ENCODE measurements around the gene SPEM3.

SPEM3 gene

DNA sequence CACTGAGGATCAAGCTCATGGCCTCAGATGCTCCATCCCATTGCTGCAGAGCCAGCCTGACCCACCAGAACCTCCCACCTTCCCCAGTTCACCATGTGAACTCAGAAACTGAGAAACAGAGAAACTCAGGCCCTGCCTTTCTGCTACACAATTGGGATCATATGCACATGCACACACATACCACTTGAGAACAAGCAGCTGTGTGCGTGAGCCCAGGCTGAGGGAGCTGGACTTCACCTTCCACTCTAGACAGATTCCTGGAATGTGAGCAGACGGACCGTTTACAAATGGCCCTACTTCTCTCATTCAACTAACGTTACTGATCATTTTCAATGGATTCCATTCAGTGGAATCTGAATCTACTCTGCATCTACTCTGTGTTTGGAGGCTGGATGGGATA, 5.0 kb upstream of the SPEM3 start:
- DNase-seq, result no peak

DNA sequence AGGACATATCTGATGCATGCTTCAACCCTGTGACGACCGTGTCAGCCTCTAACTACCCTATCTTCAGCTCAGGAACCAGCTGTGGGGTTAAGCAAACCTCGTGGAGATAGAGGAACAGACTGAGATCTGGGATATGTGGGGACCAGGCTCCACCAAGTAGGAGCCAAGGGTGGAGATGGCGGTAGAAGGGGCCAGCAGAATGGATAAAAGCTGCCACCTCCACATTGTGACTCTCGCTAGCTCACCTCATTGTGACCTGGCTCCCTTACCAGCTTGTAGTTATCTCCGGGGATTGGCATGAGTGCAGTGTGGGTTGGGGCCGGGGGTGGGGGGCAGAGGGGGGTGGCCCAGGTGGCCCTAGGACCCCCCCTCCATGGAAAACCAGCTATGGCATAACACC, 3.3 kb upstream of the SPEM3 start, which contains the start of gene SPEM2:
Gene SPEM2, plus strand, starts transcription at position 301 of the 400 bp plus-strand sequence. Its CDS starts 73 bp downstream, at position 374.
- no peak for DNase-seq

- no peak for DNase-seq
These were observed 2.9 kb upstream of the SPEM3 start for GRCh38 chr17:7425756-7426155.

DNA sequence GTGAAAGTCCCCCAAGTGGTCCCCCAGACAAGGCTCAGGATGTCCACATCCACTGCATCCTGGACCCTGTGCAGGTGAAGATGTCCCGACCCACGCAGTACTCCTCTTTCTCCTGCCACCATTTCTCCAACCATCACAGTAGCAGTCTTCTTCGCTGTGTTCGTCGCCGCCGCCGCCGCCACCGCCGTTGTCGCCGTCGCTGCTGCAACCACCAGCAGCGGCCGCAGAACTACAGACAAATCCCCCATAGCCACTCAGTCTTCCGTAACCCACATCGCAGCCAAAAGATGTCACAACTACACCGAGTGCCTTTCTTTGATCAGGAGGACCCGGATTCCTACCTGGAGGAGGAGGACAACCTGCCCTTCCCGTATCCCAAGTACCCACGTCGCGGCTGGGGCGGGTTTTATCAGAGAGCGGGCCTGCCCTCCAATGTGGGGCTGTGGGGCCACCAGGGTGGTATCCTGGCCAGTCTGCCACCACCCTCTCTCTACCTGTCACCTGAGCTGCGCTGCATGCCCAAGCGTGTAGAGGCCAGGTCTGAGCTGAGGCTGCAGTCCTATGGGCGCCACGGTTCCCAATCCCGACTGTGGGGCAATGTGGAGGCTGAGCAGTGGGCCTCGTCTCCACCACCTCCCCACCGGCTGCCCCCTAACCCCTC, 2.3 kb upstream of the SPEM3 start:
- DNase-seq, result no peak

DNA sequence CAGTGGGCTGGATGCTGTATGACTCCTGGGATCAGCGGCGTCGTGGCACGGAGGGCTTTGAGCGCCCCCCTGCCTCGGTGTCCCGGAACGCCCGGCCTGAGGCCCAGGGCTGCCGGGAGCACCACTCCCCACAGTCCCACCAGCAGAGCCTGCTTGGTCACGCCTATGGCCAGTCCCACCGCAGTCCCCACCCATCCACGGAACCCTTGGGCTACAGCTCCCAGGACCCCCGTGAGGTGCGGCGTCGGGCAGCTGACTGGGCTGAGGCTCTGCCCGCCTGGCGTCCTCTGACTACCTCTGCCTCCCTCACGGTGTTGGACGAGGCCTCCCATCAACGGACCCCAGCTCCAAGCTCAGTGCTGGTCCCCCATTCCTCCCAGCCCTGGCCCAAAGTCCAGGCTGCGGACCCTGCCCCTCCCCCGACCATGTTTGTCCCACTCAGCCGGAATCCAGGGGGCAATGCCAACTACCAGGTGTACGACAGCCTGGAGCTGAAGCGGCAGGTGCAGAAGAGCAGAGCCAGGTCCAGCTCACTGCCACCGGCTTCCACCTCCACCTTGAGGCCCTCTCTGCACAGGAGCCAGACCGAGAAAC, 1.7 kb upstream of the SPEM3 start:
- no peak for DNase-seq

- DNase-seq, result no peak
These were observed 1.1 kb upstream of the SPEM3 start for GRCh38 chr17:7427549-7427948.

DNA sequence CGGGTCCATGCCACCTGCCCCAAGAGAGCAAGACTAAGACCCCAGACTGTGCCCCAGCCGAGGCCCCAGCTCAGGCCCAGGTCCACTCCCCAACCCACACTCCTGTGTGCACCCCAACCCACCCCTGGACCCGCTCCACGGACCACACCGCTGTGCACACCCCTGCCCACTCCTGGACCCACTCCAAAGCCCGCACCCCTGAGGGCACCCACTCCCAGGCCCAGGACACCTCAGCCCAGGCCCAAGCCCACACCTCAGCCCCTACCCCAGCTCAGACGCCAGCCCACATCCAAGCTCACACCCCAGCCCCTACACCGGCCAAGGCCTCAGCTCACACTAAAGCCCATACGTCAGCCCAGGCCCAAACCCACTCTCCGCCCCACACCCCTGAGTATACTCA, 1.1 kb downstream of the SPEM3 start:
- no peak for DNase-seq

DNA sequence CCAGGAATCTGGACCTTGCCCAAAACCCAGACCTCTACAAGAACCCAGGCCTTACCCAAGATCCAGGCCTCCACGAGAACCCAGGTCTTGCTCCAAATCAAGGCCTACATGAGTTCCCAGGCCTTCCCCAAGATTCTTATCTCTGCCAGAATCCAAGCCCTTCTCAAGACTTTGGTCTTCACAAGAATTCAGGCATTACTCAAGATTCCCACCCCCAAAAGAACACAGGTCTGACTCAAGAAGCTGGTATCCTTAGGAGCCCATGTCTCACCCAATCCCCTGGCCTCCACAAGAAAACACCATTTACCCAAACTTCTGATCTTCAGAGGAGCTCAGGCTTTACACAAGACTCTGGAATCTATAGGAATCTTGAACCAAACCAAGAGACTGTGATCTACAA, 2.6 kb downstream of the SPEM3 start:
- DNase-seq, result no peak

GRCh38 chr17:7432296-7432695, 3.6 kb downstream of the SPEM3 start:
- no peak for DNase-seq

DNA sequence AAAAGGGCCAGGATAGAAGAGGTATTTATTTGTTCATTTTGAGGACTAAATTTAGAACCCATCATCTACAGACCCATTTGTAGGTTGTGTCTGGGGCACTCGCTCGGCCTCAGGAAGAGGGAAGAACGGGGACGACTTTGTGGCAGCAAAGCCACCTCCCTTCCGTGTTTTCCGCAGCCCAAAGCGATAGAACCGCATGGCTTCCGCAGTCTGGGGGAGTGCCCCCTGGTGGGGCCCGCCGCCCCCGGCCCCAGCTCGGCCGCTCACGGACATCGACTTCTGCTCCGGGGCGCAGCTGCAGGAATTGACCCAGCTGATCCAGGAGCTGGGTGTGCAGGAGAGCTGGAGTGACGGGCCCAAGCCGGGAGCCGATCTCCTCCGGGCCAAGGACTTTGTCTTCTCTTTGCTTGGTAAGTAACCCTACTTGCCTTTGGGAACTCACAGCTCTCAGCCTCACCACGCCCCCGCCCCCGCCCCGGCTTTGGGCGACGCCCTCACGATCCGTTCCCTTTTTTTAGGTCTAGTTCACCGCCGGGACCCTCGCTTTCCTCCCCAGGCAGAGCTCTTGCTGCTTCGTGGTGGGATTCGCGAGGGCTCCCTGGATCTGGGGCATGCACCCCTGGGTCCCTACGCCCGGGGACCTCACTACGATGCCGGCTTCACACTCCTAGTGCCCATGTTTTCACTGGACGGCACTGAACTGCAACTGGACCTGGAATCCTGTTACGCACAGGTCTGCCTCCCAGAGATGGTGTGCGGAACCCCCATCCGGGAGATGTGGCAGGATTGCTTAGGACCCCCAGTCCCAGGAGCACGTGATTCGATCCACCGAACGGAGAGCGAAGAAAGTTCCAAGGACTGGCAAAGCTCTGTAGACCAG, 7.3 kb downstream of the SPEM3 start:
- no peak for DNase-seq

- DNase-seq, result peak; percentile 84
These were observed 8.1 kb downstream of the SPEM3 start for GRCh38 chr17:7436556-7437368.

DNA sequence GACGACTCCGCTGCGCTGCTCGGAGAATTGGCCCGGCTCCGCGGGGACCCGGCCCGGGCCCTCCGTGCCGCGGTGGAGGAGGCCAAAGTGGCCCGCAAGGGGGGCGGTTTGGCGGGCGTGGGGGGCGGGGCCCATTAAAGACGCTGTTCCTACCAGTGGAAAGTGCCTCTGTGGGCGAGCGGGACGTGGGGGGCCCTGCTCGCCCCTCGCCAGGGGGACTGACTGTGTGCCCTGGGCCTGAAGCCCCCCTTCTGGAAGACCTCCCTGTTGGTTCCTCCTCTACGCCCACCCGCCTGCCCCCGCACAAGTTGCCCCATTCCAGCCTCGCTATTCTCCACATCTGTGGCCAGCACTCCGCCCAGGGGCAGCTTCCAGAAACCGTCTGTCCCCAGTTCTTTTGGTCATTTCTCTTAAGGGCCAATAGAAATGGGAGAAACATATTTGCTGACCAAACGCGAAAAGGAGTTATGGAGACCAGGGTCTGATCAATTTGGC, 8.8 kb downstream of the SPEM3 start:
- DNase-seq, result no peak

DNA sequence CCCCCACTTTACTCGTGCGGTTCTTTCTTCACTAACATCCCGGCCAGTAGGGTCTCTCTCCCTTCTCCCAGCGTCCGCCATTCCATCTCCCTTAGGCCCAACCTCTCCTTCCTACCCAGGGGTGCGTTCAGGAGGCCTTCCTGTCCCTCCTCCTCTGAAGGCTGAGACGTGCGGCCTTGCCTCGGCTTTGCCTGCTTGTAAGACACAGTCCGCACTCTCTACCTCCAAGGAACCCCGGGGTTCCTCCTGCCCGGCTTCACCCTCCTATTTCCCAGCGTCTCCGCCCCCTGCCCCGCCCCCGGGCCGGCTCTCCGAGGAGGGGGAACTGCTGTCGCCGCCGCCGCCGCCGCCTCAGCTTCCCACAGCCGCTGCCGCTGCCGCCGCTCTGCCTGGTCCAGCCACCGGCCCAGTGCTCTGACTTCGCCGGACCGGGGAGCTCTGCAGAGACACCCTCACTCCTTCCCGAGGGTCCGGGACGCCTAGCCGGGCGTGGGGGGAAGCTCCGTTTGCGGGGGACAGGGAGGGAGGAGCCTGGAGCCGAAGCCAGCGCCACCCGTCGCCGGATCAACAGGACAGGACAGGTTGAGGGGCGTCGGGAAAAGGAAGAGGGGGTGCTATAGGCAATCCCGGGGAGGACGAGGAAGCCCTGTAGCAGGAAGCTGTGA, 9.4 kb downstream of the SPEM3 start:
- DNase-seq, result peak; percentile 49

DNA sequence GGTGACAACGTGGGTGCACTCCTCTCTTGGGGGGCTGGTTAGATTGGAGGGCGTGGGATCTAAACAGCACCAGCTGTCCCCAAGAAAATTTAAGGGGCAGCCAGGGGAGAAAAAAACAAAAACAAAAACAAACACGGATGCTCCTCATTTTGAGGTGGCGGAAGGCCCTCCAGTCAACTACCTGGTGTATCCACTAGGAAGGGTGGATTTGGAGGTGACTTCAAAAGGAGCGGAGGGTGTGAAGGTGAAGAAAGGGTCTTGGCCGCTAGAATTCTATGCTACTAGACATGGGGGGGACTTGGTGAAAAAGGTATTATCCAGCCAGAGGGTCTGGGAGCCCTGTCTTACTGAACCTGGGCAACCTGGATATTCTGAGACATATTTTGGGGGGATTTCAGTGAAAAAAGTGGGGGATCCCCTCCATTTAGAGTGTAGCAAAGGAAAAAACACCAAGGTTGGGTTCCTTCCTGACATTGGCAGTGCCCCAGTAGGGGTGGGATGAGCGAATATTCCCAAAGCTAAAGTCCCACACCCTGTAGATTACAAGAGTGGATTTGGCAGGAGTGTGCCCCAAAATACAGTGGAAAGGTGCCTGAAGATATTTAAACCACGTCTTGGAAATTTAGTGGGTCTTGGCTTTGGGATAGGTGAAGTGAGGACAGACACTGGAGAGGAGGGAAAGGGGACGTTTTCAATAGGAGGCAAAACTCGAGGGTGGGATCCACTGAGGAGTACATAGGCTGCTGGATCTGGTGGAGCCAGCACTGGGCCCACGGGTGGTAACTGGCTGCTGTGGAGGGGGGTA, 10.2 kb downstream of the SPEM3 start:
- DNase-seq, result no peak

- DNase-seq, result no peak
These were observed 10.9 kb downstream of the SPEM3 start, which contains the start of gene FGF11 for GRCh38 chr17:7439462-7440112. TSS of gene FGF11 (plus strand) at chr17:7439512. CDS start at chr17:7439621, 109 bp downstream.

DNA sequence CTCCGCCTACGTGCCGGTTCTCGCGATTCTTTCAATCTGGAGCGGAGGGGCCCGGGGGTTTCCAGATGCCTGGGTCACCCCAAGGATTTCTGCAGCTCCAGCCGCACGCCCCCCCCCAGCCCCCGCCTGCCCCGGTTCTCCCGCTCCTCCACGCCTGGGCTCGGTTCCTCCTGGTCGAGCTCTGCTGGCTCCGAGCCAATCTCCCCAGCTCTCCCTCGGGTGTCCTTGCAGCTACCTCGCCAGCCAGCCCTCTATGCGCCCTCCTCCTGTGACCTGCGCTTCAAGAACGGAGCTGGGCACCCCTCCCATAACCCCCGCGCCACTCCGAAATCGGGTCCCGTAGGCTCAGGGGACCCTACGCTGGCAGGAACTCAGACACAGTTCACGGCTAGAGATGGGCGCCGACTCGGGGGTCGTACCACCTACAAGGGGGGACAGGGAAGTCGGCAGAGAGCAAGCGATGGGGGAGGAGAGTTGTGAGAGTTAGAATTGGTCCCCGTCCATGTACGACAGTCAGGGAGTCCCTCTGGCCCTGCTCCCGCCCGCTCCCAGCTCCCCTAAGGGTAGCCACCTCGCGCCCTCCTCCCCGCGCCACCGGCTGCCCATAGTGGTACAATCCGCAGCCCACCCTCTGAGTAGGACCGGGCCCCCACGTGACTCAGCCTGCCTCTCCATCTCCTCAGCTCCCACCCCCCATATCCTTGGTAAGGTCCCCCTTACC, 11.6 kb downstream of the SPEM3 start:
- peak; percentile 38 for DNase-seq

DNA sequence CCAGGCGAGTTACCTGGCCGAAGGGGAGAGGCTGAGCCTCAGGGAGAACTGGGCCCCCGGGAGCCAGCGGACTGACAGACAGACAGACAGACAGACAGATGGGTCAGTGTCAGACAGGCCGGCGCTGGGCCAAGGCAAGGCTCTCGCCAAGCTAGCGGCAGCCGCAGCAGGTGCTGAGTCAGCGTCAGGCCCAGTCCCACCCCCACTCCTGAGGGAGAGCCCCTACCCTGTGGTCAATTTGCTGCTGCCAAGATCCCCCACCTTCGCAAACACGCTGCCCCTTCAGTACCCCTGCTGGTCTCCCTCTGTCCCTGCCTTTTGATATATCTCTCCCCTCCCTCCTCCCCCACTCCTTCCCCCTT, 12.2 kb downstream of the SPEM3 start:
- no peak for DNase-seq

GRCh38 chr17:7441266-7441665, 12.6 kb downstream of the SPEM3 start:
- no peak for DNase-seq

DNA sequence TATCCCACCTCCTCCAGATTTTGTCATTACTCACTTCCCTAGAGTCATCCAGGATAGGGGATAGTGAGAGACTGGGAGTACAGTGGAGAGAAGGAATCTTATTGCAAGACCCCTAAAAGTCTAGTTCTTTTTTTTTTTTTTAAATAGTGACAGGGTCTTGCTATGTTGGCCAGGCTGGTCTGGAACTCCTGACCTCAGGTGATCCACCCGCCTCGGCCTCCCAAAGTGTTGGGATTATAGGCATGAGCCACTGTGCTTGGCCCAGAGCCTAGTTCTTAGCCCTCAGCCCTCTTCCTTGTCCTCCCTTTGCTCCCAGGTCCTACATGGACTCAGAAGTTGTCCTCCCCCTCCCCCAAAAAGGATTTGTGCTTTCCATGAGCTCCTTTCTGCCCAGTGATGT, 13.5 kb downstream of the SPEM3 start:
- no peak for DNase-seq

Measured in CD4-positive, alpha-beta T cell treated with Interleukin-21 for 1 hour (primary cell).